Endothelial cell of umbilical vein (primary cell): Measurements from ENCODE around the gene ACP1. TPM values are rescaled to one million over a fixed set of nuclear protein-coding genes. Genes with fewer than 3 reads are reported as not detected.

Experiments used
- BruUV-seq: library from RNA; stranded (reverse); fragments of 400-500 nt; replicated peaks from 2 replicates; lab custom pipeline; 2021; lab: Mats Ljungman, UMichigan
- CTCF ChIA-PET: fragments of 300-600, 350-600 bp; sonication (Branson Sonifier 250); formaldehyde crosslinking; loops from one replicate; lab custom pipeline; 2021; ENCODE audit warnings: antibody characterized with exemption, inconsistent platforms; lab: Charles Lee
- POLR2A ChIA-PET: fragments of 300-600, 350-600 bp; sonication (Branson Sonifier 250); formaldehyde crosslinking; loops from one replicate; lab custom pipeline; 2021; ENCODE audit warnings: antibody characterized with exemption, inconsistent platforms; lab: Charles Lee
- DNase-seq: peaks from one replicate; pipeline ENCODE4 v3.0.0-alpha.2; 2011; ENCODE audit warnings: low read depth, low spot score
- FAIRE-seq: peaks from 2 replicates; lab custom pipeline; 2011; peaks lifted over from hg19 to GRCh38; lab: Jason Lieb, UNC
- H2AFZ ChIP-seq: 2 replicates; pipeline ENCODE4 v1.6.0; 2012; ENCODE audit warnings: low read depth, low read length, control low read depth, inconsistent platforms
- H3K27ac ChIP-seq: 2 replicates; pipeline ENCODE4 v1.5.1; 2011; ENCODE audit warnings: low read depth, mild to moderate bottlenecking, control low read depth, low read length, moderate library complexity; ENCODE audit not compliant: insufficient read depth
- H3K27me3 ChIP-seq, 2 experiments: 2 replicates each; pipeline versions ENCODE4 v1.6.0 to v1.6.1; 2011; ENCODE audit warnings: low read length in 2 of 2, mixed read lengths in 1 of 2; ENCODE audit not compliant: control insufficient read depth in 2 of 2, insufficient read depth in 2 of 2
- H3K36me3 ChIP-seq, 2 experiments: 2 replicates in 1 of 2; 3 replicates in 1 of 2; pipeline ENCODE4 v1.5.1; 2011; ENCODE audit warnings: low read length in 2 of 2, mild to moderate bottlenecking in 1 of 2, moderate library complexity in 1 of 2; ENCODE audit not compliant: control insufficient read depth in 2 of 2, insufficient read depth in 2 of 2; ENCODE audit errors: extremely low read depth in 1 of 2
- H3K4me1 ChIP-seq: 3 replicates; pipeline ENCODE4 v1.5.1; 2011; ENCODE audit warnings: mild to moderate bottlenecking, low read length; ENCODE audit not compliant: control insufficient read depth, insufficient read depth; ENCODE audit errors: extremely low read depth
- H3K4me2 ChIP-seq: 2 replicates; pipeline ENCODE4 v1.6.1; 2011; ENCODE audit warnings: low read length, control low read depth, mixed read lengths; ENCODE audit not compliant: insufficient read depth
- H3K4me3 ChIP-seq, 3 experiments: fragments of 200-600 bp in 1 of 3; sonication (generic), shearing (Covaris generic) in 1 of 3; replicated peaks in 1 of 3; 2 replicates each; pipeline ENCODE4 v1.5.1; 2011 to 2016; ENCODE audit warnings: control low read depth in 3 of 3, low read length in 3 of 3, mild to moderate bottlenecking in 2 of 3, inconsistent platforms in 1 of 3, low read depth in 1 of 3, moderate library complexity in 1 of 3; ENCODE audit not compliant: insufficient read depth in 1 of 3
- H3K79me2 ChIP-seq: 2 replicates; pipeline ENCODE4 v1.6.0; 2012; ENCODE audit warnings: low read length, inconsistent platforms; ENCODE audit not compliant: control insufficient read depth, insufficient read depth
- H3K9ac ChIP-seq: replicated peaks from 2 replicates; pipeline ENCODE3; 2011; ENCODE audit warnings: low read length, control low read depth; ENCODE audit not compliant: insufficient read depth; ENCODE audit errors: extremely low read depth
- H3K9me1 ChIP-seq: replicated peaks from 3 replicates; pipeline ENCODE4 v1.6.0; 2011; ENCODE audit warnings: mild to moderate bottlenecking, low read length; ENCODE audit not compliant: control insufficient read depth, insufficient read depth; ENCODE audit errors: extremely low read depth
- H3K9me3 ChIP-seq: replicated peaks from 2 replicates; pipeline ENCODE4 v1.5.1; 2012; ENCODE audit warnings: low read length, inconsistent platforms; ENCODE audit not compliant: control insufficient read depth, insufficient read depth
- H4K20me1 ChIP-seq: replicated peaks from 2 replicates; pipeline ENCODE3; 2011; ENCODE audit warnings: mild to moderate bottlenecking, low read length; ENCODE audit not compliant: control insufficient read depth, insufficient read depth; ENCODE audit errors: extremely low read depth
- EZH2 ChIP-seq: IDR thresholded peaks from 2 replicates; pipeline ENCODE4 v1.6.1; 2012; ENCODE audit warnings: borderline replicate concordance, low read depth, mild to moderate bottlenecking, moderate library complexity, low read length, inconsistent platforms; ENCODE audit not compliant: severe bottlenecking
- FOS ChIP-seq: IDR thresholded peaks from 2 replicates; pipeline ENCODE4 v1.6.1; 2011; ENCODE audit warnings: mild to moderate bottlenecking, low read length, moderate library complexity, borderline replicate concordance; ENCODE audit not compliant: insufficient read depth
- GATA2 ChIP-seq: IDR thresholded peaks from 2 replicates; pipeline ENCODE4 v1.7.0; 2011; ENCODE audit warnings: low read depth, mild to moderate bottlenecking, moderate library complexity, mixed read lengths, low read length; ENCODE audit not compliant: insufficient read length, insufficient read depth
- JUN ChIP-seq: IDR thresholded peaks from 2 replicates; pipeline ENCODE4 v1.6.1; 2011; ENCODE audit warnings: borderline replicate concordance, low read depth; ENCODE audit not compliant: insufficient read length, insufficient read depth
- MYC ChIP-seq: IDR thresholded peaks from one replicate; pipeline ENCODE4 v1.6.1; 2011; ENCODE audit warnings: mild to moderate bottlenecking, low read depth, low read length
- POLR2A ChIP-seq: IDR thresholded peaks from 2 replicates; pipeline ENCODE4 v1.6.1; 2012; ENCODE audit warnings: low read depth, mild to moderate bottlenecking, control low read depth, low read length
- POLR2AphosphoS5 ChIP-seq: IDR thresholded peaks from 2 replicates; pipeline ENCODE4 v1.6.1; 2012; ENCODE audit warnings: low read depth, mild to moderate bottlenecking, control low read depth, low read length, moderate library complexity; ENCODE audit not compliant: insufficient read depth
- dilution Hi-C: fragments of 300-500 bp; cut with MboI; formaldehyde crosslinking; loops from one replicate; pipeline ENCODE4 v1.15.0; 2019; ENCODE audit warnings: low sequenced_read_pairs; ENCODE audit not compliant: extremely low pct_ligation_motif_present
- intact Hi-C: fragments of 100-400 bp; cut with micrococcal nuclease; formaldehyde crosslinking; loops from one replicate; pipeline ENCODE4 v1.10.0; 2022
- polyA plus RNA-seq, 4 experiments: library from polyadenylated mRNA; depleted of rRNA in 3 of 4; stranded (reverse) in 3 of 4; unstranded in 1 of 4; fragments of >200 nt; gene quantifications; 2 replicates each; pipeline versions ENCODE4 v1.2.1 to v1.2.3, GENCODE V29; 2011 to 2012; ENCODE audit warnings: missing spikeins in 1 of 4
- total RNA-seq: library from RNA; stranded (reverse); gene quantifications from 2 replicates; pipeline ENCODE4 v1.2.3, GENCODE V29; 2021
- TF ChIP-seq, protein P1 (sequence below), 2 donors: IDR thresholded peaks; 1 replicate in 1 of 2; 2 replicates in 1 of 2; pipeline ENCODE4 v1.5.1; 2011; ENCODE audit warnings: low read length in 2 of 2, mild to moderate bottlenecking in 2 of 2, moderate library complexity in 2 of 2, control low read depth in 1 of 2, inconsistent platforms in 1 of 2, low read depth in 1 of 2; ENCODE audit not compliant: insufficient read depth in 1 of 2; ENCODE audit errors: extremely low read depth in 1 of 2
- TF ChIP-seq, protein P2 (sequence below): IDR thresholded peaks from 2 replicates; pipeline ENCODE4 v1.6.1; 2011; ENCODE audit not compliant: insufficient read depth, insufficient read length

The ACP1 gene
- total and polyA plus RNA-seq, 2 donors (not counting 3 experiments of a cell fraction or from before 2014, with no cell fraction given): 63.4 to 80.2 TPM

GRCh38 chr2:284896-285492 lies 20.2 kb downstream of the ACP1 start:
- DNase-seq: no peak
- H3K79me2 ChIP-seq: no peaks in the 10 kb centered on the region
- peaks cover 10 to 34% of the 10 kb centered on the region in 2 experiments for H3K27me3 ChIP-seq
- CTCF ChIA-PET: interaction anchor here (1.2 kb wide), 1 partner anchor 383 kb away, joined by 3 read pairs; no protein-coding TSS in a partner anchor
- H3K9ac ChIP-seq: no peak overlapping the region
- H3K4me2 ChIP-seq: no peak overlapping the region
- H2AFZ ChIP-seq: no peak overlapping the region
- H3K27ac ChIP-seq: no peak overlapping the region
- H3K9me3 ChIP-seq: no peaks in the 10 kb centered on the region
- POLR2A ChIA-PET: no interaction called here
- H3K4me3 ChIP-seq: no peak overlapping the region
- H3K9me1 ChIP-seq: no peaks in the 10 kb centered on the region
- dilution Hi-C loops: no loop called here
- BruUV-seq: no TSS peak
- peaks cover 3% of the 10 kb centered on the region for H3K4me1 ChIP-seq
- peaks cover 3 to 4% of the 10 kb centered on the region in 2 experiments for H3K36me3 ChIP-seq
- intact Hi-C loops: no loop called here
- TF ChIP-seq POLR2AphosphoS5 (no peak), MYC (no peak), POLR2A (no peak), EZH2 (no peak), JUN (no peak), GATA2 (no peak), FOS (no peak)
- TF ChIP-seq, protein P1, sequence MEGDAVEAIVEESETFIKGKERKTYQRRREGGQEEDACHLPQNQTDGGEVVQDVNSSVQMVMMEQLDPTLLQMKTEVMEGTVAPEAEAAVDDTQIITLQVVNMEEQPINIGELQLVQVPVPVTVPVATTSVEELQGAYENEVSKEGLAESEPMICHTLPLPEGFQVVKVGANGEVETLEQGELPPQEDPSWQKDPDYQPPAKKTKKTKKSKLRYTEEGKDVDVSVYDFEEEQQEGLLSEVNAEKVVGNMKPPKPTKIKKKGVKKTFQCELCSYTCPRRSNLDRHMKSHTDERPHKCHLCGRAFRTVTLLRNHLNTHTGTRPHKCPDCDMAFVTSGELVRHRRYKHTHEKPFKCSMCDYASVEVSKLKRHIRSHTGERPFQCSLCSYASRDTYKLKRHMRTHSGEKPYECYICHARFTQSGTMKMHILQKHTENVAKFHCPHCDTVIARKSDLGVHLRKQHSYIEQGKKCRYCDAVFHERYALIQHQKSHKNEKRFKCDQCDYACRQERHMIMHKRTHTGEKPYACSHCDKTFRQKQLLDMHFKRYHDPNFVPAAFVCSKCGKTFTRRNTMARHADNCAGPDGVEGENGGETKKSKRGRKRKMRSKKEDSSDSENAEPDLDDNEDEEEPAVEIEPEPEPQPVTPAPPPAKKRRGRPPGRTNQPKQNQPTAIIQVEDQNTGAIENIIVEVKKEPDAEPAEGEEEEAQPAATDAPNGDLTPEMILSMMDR (IDR thresholded peaks at IDR 0.05; ENCODE audit: extremely low read depth in 1 of 2, insufficient read depth in 1 of 2, low read depth in 1 of 2, low read length in 2 of 2): no peak
- TF ChIP-seq, protein P2, sequence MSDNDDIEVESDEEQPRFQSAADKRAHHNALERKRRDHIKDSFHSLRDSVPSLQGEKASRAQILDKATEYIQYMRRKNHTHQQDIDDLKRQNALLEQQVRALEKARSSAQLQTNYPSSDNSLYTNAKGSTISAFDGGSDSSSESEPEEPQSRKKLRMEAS: no peak
- FAIRE-seq: no peak
- H4K20me1 ChIP-seq: no peaks in the 10 kb centered on the region
